Activated T-helper 9 cell treated with anti-CD3 and anti-CD28 coated beads, Interleukin-2, amount 50 U/mL, for 16 hours (primary cell): ENCODE data around the gene AEN.
"Not testable (repeated sequence)": the region's sequence is repeated elsewhere in the genome, so short reads cannot be mapped to it uniquely, and the experiment has no call there.

Source experiments
- DNase-seq: peaks from one replicate; pipeline ENCODE4 v3.0.0-alpha.2; 2020; ENCODE audit warnings: low read depth

AEN gene

DNA sequence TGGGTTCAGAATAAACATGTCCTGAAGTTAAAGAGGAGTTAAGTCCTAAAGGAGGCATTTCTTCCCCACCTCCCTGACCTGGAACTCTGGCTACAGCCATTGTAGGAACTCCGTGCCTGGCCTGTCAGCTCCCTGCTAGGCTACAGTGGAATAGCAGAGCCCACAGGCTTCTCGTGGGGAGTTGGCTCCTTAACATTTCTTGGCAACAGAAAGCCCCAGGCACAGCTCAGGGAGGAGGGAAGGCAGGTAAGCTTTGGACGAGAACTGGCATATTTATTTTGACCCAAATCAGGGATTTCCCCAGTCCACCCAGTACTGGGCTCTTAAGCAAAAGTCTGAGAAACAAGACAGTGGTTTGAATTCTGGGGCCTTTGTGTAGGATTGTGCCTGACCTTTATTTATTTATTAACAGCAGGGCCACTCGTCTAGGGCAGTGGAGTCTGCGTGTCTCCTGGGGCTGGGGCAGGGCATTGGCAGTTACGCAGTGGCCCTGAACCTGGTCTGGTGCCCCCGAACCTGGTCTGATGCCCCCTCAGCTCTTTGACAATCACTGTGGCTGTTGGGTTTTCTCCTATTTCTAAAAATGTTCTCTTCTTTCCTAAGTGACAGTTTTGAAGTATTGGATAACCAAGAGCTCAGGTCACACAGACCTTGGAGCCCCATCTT, 9.8 kb downstream of the AEN start:
- no peak for DNase-seq

DNA sequence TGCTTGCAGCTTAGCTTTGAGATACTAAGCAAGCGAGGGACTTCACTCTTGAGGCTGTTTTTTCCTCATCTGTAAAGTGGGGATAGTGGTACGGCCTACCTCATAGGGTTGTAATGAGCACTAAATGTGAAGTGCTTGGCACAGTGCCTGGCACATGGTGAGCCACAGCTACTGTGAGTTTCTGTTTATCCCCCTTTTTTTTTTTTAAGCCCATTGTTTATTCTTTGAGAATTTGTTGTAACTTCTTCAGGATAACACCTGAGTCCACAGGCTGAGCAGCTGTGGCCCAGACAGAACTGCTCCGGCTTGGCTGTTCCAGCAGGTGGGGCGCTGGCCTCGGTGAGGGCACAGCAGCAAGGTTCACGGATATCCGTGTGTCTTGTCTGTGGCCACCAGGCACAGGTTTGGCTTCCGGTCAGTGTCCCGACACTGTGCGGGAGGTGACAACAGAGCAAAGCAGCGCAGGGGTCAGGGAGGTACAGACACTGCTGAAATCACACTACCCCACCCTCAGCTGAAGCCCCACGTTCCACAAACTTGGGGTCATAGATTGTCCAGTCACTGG, 10.4 kb downstream of the AEN start:
- no peak for DNase-seq

DNA sequence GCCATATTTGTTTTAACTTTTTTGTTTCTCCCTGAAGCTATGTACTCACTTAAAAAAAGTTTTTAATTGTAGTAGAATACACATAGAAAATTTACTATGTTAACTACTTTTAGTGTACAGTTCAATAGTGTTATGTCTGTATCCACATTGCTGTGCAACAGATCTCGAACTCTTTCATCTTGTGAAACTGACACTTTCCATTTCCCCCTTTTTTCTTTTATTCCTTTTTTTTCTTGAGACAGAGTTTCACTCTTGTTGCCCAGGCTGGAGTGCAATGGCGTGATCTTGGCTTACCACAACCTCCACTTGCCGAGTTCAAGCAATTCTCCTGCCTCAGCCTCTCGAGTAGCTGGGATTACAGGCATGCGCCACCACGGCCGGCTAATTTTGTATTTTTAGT, 11.7 kb downstream of the AEN start:
- DNase-seq = not testable (repeated sequence)

DNA sequence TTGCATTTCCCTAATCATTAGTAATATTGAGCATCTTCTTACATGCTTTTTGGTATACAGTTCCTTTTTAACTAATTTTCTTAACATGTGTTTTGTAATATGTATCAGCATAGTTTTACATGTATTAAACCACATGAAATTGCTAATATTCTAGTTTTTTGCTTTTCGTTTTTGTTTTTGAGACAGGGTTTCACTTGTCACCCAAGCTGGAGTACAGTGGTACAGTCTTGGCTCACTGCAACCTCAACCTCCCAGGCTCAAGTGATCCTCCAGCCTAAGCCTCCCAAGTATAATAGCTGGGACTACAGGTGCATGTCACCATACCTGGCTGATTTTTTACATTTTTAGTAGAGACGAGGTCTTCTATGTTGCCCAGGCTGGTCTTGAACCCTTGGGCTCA, 13.3 kb downstream of the AEN start:
- DNase-seq = no peak

DNA sequence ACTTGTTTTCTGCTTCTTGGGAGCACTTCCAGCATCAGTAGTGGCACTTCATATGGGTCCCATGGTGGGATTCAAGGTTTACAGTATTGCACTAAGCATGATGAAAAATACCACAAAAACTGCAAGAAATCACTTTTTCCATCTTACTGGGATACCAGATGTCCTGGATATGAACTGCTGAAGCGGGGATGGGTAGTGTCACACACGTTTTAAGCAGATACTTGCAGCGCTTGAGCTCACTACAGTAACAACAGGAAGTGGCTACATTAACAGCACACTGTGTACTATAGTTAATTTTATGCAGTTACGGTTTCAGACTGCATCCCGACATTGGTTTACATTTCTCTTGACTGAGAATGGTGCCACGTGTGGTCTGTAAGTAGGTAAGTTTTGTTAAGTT, 14.2 kb downstream of the AEN start:
- DNase-seq = no peak

DNA sequence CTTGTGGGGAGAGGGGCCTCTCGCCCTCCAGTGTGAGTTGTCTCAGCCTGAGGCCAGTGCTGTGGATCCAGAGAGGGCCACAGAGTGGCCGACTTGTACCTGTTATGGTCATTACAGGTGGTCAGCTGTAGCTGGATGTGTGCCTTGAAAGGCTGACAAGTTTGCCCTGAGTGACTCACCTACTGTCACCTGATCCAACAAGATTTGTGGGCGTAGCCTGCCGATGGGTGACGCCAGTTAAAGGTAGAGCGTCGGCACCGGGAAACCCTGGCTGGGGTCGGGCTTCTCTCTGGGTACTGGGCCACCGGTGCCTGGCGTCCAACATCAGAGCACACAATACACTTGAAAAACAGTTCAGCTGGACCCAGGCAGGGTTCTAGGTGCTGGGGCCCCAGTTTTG, 14.9 kb downstream of the AEN start:
- DNase-seq = peak; percentile 54

DNA sequence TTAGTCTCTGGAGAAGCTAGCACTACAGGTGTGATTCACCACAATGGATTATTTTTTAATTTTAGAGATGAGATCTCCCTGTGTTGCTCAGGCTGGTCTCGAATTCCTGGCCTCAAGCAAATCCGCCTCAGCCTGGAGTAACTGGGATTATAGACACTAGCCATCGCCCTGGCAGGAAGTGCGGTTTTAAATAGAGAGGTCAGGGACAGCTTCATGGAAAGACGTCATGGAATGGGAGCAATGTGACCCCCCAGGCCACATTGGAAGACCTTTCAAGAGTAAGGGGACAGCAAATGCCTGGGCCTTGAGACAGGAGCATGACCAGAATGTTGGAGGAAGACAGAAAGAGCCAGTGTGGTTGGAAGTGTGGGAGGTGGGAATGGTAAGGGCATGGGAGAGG, 15.5 kb downstream of the AEN start:
- DNase-seq = no peak

DNA sequence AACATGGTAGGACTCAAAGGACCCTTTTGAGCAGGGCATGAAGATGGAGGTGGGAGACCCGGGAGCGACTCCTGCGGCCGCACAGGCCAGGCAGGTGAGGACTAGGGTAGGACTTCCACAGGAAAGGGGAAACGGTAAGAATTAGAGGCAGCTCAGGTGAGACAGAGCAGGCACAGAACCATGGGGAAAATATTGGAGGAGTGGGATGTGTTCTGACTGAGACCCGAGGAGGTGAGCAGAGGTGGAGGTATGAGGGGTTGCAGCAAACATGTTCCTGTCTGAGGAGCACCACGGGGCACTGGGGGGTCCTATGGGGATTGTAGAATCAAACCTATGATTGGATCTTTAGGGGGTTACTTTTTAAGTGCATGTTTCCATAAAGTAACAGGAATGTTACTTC, 16.3 kb downstream of the AEN start:
- no peak for DNase-seq

DNA sequence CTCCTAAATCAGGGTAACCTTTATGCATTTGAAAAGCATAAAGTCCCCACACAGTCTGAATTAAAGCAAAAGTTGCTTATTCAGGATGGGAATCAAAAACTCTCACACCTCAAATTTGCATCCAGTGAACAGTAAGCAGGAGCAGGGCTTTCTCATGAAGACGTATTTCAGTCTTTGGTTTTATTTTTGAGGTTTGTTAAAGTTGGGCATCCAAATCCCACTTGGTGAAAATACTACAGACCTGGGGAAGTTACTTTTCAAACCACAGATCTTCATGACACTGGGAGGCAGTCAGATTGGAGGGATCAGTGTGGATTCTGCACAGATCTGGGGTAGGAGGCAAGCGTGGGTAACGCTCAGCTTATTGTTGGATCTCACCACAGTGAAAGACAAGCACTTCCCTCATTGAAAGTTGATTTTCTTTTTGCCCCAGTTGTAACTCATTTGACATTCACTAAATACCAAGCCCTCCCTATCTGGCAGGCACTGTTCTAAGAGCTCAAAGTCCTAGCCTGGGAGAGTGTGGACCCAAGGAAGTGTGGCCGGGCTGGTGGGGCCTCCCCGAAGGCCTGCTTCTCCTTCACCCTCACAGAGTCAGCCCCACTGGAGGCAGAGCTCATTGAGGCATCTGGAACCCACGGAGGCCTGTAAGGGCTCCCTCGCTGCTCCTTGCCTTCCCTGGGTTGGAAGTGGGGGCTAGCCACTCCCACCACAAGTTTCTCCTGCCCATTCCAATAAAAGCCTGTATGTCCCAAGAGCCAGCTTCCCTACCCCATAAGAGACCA, 16.9 kb downstream of the AEN start:
- no peak for DNase-seq

DNA sequence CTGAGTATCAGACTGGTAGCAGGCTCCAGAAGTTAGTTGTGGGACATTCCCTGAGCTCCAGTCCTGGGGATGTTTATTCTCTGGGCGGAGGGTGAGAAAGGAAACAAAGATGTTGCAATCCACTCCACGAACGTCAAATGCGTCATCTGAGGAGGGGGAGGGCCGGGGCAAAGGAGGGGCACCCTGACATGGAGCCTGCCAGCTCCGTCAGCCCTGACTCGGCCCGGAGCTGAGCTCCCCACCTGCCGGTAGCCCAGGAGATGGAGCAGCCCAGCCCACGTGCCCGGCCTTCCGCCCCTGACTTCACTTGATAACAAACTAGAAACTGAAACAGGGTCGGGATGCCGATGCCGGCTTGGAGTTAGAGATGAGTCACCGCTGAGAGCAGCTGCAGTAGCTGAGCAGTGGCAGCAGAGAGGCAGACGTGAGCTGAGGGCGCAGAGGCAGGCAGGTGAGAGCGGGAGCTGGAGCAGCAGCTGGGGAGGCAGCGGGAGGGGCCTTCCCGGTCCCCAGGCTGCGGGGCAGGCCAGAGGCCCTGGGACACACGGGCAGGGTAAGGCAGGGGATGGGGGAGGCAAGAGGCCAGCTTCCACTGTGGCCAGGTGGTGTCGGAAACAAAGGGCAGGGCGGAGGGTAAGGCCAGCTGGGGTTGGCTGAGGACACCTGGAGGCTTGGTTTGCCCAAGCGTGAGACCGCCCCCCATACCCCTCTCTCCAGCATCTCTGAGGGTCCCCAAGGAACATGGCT, 17.7 kb downstream of the AEN start, which contains the start of gene ISG20:
Gene ISG20 (plus strand): TSS at position 391 of the 747 bp plus-strand sequence. CDS start 351 bp downstream, at position 742.
- peak; percentile 94 for DNase-seq

DNA sequence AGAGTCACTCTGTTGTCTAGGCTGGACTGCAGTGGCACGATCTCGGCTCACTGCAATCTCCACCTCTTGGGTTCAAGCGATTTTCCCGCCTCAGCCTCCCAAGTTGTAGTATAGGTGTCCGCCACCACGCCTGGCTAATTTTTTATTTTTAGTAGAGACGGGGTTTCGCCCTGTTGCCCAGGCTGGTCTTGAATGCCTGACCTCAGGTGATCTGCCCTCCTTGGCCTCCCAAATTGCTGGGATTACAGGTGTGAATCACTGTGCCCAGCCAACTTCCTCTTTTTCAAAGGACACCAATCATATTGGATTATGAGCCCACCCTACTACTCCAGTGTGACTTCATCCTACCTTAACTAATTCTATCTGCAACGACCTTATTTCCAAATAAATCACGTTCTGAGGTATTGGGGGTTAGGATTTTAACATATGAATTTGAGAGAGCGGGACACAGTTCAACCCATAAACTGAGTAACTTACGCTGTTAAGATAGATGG, 20.9 kb downstream of the AEN start:
- DNase-seq = no peak

DNA sequence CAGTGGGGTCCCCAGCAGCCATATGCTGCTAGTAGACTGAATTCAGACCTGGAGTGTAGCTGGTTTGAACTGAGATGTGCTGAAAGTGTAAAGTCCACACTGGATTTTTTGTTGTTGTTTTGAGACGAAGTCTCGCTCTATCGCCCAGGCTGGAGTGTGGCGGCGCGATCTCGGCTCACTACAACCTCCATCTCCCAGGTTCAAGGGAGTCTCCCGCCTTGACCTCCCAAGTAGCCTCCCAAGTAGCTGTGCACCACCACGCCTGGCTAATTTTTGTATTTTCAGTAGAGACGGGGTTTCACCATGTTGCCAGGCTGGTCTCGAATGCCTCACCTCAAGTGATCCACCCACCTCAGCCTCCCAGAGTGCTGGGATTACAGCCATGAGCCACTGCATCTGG, 21.4 kb downstream of the AEN start:
- not testable (repeated sequence) for DNase-seq

DNA sequence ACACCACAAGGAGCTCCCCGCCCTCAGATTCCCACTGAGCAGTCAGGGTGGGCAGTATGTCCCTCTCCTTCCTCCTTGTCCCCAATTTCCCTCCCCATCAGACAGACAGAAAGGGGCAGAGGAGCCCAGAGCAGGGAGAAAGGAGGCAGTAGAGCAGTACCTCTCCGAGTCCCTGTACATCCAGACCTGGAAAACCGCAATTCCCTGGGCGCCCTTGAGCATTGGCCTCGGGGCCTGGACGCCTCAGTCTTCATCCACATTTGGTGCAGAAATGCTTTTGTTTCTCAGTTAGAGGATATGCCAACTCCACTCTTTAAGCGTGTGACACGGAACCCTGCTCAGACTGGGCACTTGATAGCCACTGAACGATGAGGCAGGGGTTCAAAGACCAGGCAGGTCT, 23.6 kb downstream of the AEN start:
- DNase-seq = no peak

DNA sequence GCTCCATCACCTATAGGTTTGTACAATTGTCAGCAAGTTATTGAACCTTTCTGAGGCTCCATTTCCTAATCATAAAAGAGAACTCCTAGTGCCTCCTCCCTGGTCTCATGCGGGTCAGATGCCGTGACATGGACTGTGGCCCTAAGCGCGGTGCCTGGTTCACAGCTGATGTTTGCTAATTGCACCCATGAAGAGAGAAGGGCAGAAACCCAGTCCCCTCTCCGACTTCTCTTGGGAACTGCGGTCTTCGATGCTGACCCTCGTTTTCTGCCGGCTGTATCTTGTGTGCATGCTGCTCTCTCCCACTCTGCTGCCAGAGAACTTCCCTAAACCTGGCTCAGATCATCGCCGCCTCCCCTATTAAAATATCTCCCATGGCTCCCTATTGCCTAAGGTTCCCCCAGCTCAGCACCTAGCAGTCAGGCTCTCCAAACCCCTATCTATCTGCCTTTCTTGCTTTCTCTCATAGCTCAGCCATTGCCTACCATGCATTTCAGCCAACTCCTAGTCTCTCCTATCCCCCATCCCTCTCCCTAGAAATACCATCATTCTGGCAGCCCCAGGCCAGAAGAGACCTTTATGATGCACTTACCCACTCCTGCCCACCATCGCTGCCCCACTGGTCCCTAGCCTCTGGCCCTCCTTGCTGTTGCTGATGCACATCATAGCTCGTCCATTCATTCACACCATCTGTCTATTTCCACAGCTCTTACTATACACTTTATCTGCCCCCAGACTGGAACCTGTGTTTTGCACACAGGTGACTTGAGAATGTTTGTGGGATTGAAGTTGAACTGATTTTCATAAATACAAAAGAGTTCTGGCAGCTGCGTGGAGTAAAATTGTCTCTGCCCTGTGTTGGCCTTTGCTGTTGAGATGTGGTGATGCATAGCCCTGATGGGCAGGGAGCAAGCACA, 24.3 kb downstream of the AEN start:
- DNase-seq = no peak

DNA sequence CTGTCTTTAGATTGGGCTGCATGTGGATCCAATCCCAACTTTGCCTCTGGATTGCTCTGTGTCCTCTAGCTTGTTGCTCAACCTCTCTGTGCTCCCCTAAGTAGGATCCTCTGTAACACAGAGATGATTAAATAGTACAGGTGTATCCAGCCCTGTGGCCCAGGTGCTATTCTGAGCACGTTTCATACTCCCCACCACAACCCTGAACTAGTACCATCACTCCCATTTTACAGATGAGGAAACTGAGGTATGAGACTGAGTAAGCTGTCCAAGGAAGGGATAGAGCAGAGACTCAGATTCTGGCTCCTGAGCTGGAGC, 24.9 kb downstream of the AEN start:
- DNase-seq = no peak

DNA sequence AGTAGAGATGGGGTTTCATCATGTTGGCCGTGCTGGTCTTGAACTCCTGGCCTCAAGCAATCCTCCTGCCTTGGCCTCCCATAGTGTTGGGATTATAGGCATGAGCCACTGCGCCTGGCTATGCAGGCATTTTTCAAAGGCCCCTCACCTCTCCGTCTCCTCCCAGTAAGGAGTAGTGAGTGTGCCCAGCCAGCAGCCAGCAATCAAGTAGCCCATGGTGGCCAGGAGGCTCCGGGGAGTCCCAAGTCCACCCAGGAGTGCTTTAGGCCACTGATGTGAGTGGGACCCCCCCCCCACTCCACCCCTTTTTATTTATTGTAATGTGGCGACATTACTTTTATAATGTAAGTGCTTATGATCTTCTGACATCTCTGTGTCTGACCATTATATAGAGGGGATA, 25.8 kb downstream of the AEN start:
- DNase-seq = no peak

DNA sequence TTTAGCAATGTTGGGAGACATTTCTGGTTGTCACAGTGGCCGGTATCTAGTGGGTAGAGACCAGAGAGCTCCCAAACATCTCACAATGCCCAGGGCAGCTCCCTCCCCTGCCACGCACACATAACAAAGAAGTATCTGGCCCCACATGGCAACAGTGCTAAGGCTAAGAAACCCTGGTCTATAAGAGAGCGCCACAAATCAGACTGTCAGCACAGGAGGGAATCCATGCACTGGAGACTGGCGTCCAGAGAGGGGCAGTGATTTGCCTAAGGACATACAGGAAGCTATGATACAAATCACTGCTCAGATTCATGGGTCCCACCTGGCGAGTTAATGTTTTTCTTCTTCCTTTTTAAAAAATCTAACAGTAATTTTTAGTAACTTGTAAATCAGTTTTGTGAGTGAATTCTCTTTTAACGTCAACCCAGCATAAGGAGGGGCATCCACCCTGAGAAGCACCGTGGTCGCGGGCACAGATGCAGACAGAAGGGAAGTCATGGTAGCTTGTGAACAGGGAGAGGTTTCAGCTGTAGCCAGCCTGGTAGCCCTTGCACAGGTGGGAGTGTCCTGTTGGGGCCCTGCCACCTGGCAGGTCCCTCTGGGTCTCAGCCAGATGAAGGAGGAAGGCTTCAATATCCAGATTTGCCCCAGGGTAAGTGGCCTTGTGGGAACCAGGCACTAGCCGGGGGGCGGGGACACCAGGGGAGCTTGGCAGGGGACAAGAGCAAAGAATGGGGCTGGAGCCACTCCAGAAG, 26.4 kb downstream of the AEN start:
- DNase-seq = no peak

DNA sequence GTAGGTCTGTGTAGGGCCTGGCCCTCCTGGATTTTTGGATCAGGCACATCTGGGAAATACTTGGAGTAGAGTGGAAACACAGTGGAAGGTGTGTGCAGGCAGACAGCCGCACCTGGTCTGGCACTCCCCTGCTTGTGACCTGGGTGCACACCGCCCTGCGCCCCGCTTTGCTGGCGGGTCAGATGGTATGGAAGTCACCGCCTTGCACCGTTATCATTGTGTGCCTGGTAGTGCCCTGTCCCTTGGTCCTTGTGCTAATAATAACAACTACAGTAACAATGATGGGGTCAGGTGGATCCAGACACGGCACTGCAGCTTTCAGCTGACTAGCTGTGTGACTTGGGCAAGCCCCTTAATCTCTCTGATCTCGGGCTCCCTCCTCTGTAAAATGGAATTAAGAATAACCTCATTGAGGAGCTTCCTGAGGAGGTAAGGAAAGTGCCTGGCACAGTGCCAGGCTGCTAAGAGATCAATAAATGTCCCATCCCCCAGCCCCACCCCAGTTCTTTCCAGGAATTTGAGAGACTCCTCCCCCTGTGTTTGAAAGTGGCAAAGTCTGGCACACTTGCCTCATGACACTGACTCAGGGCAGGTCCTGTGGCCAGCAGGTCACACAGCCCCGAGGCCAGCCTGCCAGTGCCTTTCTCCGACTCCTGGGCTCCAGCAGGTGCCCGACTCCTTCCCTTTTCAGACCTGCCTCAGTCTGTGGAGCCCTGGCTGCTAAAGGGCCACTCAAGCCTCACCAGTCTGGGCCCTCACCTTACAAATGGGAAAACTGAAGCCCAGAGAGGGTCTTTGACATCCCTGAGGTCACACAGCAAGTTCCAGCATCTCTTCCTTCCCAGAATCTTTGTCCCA, 27.4 kb downstream of the AEN start:
- DNase-seq = no peak

DNA sequence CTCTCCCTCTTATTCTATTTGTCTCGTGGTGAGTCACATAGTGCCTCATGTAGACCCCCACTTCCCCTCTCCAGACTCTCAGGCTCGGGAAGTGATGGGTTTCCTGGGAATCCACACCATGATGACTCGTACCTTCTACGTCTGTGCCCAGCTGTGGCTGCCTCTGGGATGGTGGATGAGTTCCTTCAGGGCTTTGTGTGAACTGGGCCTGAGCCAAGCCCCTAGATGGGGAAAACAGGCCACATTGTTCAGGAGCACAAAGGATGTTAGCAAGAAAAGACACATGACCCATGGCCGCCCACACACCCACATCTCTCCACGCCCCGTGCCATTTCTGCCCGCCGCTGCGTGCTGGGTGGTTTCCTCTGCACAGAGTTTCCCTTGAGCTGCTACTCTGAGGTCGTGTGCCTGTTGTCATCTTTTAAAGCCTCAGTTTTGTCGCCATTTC, 28.2 kb downstream of the AEN start:
- peak; percentile 67 for DNase-seq
